Kidney glomerular epithelial cell (primary cell): Measurements from ENCODE around the gene AQP5.

ENCODE experiments used
- DNase-seq: peaks from one replicate; lab custom pipeline; 2025; lab: John Stamatoyannopoulos, UW

AQP5 gene

DNA sequence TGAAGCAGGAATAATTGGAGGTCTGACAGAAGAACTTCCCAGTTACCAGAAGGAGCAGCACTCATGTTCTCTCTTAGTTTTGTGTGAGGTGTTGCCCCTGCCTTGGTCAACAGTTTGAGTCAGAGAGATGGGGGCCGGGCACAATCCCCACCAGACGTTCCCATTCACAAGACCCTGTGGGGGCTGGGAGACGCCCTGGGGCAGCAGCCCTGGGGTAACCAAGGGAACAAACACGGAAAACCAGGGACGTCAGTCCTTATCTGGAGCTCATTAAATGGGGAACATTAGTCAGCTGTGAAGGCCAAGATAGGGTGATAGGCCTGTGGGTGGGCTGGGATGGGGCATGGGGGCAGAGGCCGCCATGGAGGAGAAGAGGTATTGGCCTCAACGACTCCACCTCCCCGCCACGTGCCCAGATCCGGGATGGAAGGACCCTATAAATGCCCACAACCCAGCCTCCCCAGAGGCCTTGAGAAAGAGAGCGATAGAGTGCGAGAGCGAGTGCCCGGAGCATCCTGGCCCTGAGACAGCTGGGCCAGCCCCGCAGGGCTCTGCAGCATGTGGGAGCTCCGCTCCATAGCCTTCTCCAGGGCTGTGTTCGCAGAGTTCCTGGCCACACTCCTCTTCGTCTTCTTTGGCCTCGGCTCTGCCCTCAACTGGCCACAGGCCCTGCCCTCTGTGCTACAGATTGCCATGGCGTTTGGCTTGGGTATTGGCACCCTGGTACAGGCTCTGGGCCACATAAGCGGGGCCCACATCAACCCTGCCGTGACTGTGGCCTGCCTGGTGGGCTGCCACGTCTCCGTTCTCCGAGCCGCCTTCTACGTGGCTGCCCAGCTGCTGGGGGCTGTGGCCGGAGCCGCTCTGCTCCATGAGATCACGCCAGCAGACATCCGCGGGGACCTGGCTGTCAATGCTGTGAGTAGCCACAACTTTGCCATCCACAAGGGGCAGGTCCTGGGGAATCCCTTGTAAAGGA lies 11.1 kb upstream of the AQP5 start, which contains the start of gene AQP2:
TSS of gene AQP2 (plus strand) at position 465 of the 979 bp plus-strand sequence. CDS start at position 559, 94 bp downstream.
- DNase-seq = no peak

DNA sequence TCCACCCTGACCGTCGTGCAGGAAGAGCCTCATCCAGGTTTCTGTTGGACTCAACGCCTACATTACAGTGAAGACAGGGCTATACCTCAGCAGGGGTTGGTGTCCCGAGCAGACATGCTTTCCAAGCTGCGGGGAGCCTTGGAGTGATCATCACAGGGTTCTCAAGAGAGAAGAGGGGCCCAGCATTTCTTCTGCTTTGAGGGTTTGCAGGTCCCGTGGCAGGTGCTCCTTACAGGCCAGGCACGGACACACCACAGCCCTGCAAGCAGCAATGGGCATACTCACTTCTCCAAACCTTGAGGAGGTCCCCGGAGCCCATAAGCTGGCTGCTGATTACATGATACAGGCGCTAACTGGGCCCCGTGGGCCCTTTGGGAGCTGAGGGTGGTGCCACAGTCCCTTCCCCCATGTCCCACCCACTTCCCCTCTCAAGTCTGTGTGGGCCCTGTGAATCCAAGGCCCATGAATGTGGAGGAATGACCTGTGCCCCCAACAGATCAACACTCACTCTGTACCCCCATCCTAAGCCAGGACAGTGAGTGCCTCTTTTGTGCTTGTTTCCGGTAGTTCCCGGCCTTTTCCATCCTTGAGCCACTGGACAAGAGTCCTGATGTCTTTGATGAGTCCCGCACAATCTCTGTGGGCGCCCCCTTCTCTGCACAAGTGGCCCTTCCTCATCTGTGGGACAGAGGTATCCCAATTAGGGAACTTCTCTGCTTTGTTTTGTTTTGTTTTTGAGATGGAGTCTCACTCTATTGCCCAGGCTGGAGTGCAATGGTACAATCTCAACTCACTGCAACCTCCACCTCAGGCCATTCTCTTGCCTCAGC lies 10.0 kb upstream of the AQP5 start:
- no peak for DNase-seq

DNA sequence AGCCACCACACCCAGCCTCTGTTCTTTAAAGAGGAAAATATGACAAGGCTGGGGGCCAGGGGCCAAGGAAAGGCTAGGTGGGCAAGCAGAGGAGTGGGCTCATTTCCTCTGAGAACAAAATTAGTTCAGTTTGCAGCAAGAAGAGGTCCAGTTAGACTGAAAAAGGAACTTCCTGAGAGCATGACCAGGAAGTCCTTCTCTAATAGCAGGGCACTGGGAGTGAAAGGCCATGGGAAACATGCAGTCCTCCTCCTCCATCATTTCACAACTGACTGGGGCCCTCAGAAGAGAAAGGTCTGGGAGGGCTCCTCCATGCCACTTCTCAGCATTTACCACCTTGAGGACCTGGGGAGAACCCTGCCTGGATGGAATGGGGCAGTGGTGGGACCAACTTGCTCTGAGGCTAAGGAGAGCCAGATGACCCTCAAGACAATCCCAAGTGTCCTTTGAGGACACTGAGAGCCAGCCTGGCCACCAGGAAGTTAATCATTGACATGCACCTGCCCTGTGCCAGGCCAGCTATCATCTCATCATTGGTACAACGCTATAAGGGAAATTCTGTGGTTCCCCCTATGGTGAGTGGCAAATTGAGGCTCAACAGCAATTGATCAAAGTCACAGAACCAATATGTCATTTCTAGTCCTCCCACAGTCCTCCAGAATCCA lies 9.1 kb upstream of the AQP5 start:
- DNase-seq = no peak

DNA sequence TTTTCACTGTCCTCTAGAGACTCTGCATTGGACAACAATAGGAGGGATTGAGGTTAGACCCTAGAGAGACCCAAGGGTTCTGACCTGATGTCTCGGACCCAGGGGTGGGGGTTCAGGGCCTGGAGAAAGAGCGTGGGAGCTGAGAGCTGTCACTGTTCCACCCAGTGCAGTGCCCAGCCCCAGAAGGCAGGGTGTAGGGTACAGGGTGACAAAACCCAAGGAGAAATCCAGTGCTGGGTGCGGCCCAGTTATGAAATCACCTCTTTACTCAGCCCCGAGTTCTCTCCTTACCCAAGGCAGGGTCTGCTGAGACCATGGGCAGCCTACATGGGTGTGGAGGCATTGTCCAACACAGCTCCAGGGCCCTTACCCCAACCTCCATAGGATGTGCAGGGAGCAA lies 8.5 kb upstream of the AQP5 start:
- no peak for DNase-seq

GRCh38 chr12:49953961-49954846 lies 7.5 kb upstream of the AQP5 start:
- no peak for DNase-seq

DNA sequence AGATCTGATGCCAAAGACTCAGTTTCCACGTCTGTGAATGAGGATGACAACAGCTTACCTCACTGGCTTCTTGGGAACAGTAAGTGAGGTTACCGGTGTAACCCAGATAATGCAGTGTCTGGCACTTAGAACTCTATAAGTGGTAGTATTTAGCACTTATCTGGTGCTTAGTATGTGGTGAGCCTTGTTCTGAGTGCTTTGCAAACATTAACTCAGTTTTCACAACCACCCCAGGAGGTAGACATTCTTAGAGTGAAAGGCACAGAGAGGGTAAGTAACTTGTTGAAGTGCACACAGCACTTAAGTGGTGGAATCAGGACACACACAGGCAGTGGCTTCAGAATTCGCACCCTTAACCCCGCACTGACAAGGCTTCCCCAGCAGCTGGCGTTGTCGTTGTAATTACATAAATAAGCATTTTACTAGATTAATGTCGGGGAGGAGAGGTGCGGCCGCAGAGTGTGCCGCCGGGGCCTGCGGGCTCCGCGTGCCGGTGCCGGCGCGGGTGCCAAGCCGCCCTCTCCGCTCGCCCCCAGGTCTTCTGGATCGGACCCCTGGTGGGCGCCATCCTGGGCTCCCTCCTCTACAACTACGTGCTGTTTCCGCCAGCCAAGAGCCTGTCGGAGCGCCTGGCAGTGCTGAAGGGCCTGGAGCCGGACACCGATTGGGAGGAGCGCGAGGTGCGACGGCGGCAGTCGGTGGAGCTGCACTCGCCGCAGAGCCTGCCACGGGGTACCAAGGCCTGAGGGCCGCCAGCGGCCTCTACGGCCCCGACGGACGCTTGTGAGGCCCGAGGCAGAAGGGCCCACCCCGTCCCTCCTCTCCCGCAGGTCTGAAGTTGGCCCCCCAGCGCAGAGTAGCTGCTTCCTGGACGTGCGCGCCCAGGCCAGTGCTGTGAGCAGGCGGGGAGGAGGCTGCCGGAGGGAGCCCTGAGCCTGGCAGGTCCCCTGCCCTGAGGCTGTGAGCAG lies 6.5 kb upstream of the AQP5 start:
- no peak for DNase-seq

DNA sequence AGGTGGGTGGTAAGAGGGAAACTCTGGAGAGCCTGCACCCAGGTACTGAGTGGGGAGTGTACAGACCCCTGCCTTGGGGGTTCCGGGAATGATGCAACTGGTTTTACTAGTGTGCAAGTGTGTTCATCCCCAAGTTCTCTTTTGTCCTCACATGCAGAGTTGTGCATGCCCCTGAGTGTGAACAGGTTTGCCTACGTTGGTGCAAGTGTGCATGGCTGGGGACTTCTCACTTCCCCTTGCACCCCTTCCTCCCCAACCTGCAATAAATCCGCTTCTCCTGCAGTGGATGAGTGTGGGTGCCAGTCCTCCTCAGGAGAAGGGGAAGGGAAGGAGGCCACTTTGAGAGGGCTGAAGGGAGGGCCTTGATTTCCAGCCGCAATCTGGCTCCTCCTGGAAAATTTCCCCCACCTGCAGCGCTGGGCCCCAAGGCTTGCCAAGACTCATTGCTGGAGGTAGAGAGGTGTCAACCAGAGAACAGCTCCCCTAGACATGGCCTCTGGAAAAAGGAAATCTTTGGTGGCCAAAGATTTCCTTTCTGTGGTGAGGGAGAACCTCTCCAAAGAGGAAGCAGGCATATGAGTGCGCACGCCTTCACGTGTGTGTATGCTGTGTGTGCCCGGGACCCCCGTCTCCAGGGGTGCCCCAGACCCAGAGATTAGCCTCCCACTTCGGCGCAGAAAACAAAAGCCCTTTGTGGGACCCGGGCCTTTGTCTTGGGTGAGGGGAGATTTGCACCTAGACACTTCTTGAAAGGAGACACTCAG lies 5.6 kb upstream of the AQP5 start:
- DNase-seq = no peak

DNA sequence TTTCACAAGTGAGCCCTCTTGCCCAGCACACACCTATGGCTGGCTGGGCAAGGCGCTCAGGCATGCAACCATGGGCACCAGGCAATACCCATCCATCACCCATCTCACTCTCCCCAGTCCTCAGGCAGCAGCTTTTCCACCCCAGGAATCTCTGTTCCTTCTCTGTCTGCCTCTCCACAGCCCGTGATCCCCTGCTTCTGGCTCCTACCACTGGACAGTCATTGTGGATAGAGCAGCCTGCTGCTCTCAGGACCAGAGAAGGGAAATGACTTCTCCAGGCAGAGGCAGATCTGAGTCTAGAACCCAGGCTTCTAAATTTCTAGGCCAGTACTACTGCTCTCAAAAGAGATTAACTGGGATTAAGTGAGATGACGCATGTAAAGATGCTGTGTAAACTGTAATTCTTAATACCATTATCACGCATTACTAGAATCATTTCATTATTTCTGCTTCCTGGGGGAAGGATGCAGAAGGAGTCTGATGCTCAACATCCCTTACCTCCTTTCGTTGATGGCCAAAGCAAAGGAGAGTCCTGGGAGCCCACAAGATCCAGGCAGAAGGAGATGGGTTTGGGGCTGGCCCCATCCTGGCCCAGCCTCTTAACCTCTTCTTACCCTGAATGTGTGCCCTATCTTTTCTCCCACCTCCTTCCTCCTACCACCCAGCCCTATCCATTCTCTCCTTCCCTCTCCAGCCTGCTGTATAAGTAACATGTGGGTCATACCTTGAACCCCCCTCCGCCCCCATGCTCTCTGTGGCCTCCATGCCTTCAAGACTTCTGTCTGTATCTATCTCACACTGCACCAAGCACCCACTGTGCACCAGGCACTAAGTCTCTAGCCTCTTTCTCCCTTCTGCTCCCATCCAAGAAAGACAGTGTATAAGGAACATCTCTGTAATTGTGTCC lies 4.8 kb upstream of the AQP5 start:
- DNase-seq = peak; percentile 41

DNA sequence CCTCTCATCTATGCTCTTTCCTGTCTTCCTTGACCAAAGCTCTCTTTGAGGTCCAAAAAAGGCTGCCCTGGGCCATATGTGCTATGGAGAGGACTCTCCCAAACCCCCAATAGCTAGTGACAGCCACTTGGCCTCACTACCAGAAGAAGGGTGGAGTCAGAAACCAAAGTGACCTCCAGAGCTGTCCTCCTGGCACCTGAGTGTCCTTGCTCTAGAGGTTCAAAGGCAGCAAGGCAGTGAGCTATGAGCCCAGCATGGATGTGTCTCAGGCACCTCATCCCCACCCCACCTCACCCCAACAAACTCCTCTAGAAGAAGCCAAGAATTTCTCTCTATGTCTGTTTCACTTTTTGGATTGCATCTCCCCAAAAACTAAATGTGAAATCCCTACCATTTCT lies 4.1 kb upstream of the AQP5 start:
- DNase-seq = no peak

GRCh38 chr12:49959685-49960473 lies 1.8 kb upstream of the AQP5 start:
- peak; percentile 63 for DNase-seq

- DNase-seq = no peak
Measured at GRCh38 chr12:49960474-49961110, 1.1 kb upstream of the AQP5 start.

GRCh38 chr12:49961993-49962764 lies 507 bp downstream of the AQP5 start:
- no peak for DNase-seq

DNA sequence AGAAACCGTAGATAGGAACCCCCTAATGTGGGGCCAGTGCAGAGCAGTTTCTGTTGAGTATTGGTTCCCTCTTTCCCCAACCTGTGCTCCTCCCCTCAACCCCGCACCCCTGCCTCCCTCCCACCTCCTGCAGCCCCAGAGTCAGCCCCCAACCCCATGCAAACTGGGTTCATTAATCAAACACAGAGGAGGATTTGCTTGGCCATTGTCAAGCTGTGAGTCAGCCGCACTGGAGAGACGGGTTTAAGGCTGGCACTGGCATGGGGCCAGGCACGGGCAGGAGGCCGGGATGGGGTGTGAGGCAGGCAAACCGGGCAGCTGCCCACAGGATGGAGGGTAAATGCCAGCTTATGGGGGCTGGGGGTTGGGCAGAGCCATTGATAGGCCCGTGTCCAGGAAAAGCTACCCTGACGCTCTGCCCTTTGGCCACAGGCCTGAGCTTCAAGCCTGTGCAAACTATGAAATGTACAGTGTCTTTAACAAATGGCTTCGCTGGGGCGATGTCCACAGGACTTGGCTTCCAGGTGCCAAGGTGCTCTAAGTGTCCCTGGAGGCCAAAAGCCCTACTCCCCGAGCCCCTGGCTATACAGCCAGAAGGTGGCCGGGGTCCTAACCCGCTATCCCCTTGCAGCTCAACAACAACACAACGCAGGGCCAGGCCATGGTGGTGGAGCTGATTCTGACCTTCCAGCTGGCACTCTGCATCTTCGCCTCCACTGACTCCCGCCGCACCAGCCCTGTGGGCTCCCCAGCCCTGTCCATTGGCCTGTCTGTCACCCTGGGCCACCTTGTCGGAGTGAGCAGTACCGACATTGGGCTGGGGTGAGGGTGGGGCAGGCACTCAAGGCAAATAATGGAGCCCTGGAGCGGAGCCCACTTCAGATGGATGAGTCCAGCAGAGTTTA lies 1.4 kb downstream of the AQP5 start:
- DNase-seq = peak; percentile 83

- DNase-seq = no peak
Measured at GRCh38 chr12:49963976-49964815, 2.5 kb downstream of the AQP5 start.
